ENCODE data around the gene SOD3.

Gene SOD3

GRCh38 chr4:24770032-24770584, 25.3 kb upstream of the SOD3 start:
- H3K27ac Mint-ChIP-seq: no peak overlapping the region

DNA sequence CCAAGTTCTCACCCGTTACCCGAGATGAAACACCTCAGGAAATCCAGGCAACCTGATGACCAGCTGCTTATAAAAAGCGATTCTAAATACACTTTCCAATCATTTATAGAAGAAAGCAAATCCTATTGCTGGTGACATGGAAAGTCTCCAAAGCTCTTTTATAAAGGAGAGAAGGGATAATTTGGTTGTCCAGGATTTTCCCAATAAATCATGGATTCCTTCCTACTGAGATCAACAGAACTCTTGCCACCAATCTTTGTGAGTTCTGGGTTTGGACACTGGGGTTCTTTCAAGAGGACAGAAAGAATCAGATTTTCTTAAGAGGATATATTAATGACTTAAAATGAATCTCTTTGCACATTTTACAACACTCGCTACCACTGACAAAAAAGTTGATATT, 24.7 kb upstream of the SOD3 start:
- peaks cover 4% of the 10 kb centered on the region for H3K27me3 Mint-ChIP-seq
- H3K27ac Mint-ChIP-seq: no peak overlapping the region
- no peaks in the 10 kb centered on the region for H3K4me1 Mint-ChIP-seq (ENCODE audit: low read depth)
- no peaks in the 10 kb centered on the region for H3K9me3 Mint-ChIP-seq (ENCODE audit: low read depth)
- no peak overlapping the region for H3K4me3 Mint-ChIP-seq
- no peaks in the 10 kb centered on the region for H3K36me3 Mint-ChIP-seq

More at GRCh38 chr4:24770032-24770584, 25.3 kb upstream of the SOD3 start:
- H3K27me3 Mint-ChIP-seq: peaks cover 2% of the 10 kb centered on the region
- no peaks in the 10 kb centered on the region for H3K4me1 Mint-ChIP-seq (ENCODE audit: low read depth)
- no peaks in the 10 kb centered on the region for H3K36me3 Mint-ChIP-seq
- H3K4me3 Mint-ChIP-seq: no peak overlapping the region
- H3K9me3 Mint-ChIP-seq (ENCODE audit: low read depth): no peaks in the 10 kb centered on the region

DNA sequence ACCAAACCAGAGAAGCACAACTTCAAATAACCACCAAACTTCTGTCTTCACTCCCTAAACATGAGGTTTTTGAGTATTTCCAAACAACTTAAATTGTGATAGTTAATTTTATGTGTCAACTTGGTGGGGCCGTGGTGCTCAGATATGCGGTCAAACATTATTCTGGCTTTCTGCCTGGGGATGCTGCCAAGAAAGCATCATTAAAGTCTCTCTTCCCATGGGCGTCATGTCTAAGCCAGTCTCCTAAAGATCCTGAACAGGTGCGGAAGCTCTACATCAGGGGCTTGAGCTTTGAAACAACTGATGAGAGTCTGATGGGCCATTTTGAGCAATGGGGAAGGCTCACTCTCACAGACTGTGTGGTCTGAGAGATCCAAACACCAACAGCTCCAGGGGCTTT, 24.1 kb upstream of the SOD3 start:
- Mint-ChIP-seq H3K27me3 (peaks cover 4% of the 10 kb centered on the region), H3K36me3 (no peaks in the 10 kb centered on the region), H3K4me1 (ENCODE audit: low read depth) (no peaks in the 10 kb centered on the region), H3K9me3 (ENCODE audit: low read depth) (no peaks in the 10 kb centered on the region), H3K27ac (no peak overlapping the region), H3K4me3 (no peak overlapping the region)

DNA sequence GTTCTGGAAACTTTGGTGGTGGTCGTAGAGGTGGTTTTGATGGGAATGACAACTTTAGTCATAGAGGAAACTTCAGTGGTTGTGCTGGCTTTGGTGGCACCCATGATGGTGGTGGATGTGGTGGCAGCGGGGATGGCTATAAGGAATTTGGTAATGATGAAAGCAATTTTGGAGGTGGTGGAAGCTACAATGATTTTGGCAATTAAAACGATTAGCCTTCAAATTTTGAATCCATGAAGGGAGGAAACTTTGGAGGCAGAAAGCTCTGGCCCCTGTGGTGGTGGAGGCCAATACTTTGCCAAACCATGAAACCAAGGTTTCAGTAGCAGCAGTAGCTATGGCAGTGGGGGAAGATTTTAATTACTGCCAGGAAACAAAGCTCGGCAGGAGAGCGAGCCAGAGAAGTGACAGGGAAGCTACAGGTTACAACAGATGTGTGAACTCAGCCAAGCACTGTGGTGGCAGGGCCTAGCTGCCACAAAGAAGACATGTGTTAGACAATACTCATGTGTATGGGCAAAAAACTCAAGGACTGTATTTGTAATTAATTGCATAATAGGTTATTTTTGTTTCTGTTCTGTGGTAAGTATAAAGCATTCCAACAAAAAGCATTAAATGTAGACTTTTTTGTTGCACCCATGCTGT, 23.2 kb upstream of the SOD3 start:
- Mint-ChIP-seq H3K4me3 (no peak overlapping the region), H3K27ac (no peak overlapping the region), H3K4me1 (ENCODE audit: low read depth) (no peaks in the 10 kb centered on the region), H3K9me3 (ENCODE audit: low read depth) (no peaks in the 10 kb centered on the region), H3K27me3 (peaks cover 4% of the 10 kb centered on the region), H3K36me3 (no peaks in the 10 kb centered on the region)

- H3K9me3 Mint-ChIP-seq (ENCODE audit: low read depth): no peaks in the 10 kb centered on the region
- no peaks in the 10 kb centered on the region for H3K36me3 Mint-ChIP-seq
- no peak overlapping the region for H3K4me3 Mint-ChIP-seq
- no peaks in the 10 kb centered on the region for H3K4me1 Mint-ChIP-seq (ENCODE audit: low read depth)
- H3K27ac Mint-ChIP-seq: no peak overlapping the region
- peaks cover 4% of the 10 kb centered on the region for H3K27me3 Mint-ChIP-seq
Observed at GRCh38 chr4:24772952-24773351, 22.4 kb upstream of the SOD3 start.

- H3K27ac Mint-ChIP-seq: no peak overlapping the region
- H3K36me3 Mint-ChIP-seq: no peaks in the 10 kb centered on the region
- H3K27me3 Mint-ChIP-seq: peaks cover 4% of the 10 kb centered on the region
- H3K4me1 Mint-ChIP-seq (ENCODE audit: low read depth): no peaks in the 10 kb centered on the region
- no peaks in the 10 kb centered on the region for H3K9me3 Mint-ChIP-seq (ENCODE audit: low read depth)
- H3K4me3 Mint-ChIP-seq: no peak overlapping the region
Observed at GRCh38 chr4:24774452-24774851, 20.9 kb upstream of the SOD3 start.

DNA sequence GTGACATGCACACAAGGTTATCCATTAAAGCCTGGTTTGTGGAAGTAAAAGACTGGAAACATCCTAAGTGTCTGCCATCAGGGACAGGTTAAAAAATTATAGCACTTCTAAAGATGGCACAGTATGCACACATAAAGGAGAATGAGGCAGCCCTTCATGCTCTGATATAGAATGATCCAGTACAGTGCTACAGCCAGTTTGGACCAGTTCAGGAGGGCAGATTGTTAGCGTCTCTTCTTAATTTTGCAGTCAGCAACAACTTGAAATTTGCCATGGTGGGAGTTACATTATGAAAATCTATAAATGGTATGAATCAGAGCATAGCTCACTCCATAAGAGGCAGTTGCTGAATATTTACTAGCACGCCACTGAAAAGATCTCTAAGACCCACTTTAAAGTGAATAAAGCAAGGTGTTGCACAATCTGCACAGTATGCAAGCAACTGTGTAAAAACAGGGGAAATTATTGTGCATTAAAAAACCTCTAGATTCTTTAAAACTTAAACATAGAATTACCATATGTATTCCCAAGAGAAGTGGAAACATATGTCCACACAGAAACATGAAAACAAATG, 20.3 kb upstream of the SOD3 start:
- Mint-ChIP-seq H3K9me3 (ENCODE audit: low read depth) (no peaks in the 10 kb centered on the region), H3K4me3 (no peak overlapping the region)

DNA sequence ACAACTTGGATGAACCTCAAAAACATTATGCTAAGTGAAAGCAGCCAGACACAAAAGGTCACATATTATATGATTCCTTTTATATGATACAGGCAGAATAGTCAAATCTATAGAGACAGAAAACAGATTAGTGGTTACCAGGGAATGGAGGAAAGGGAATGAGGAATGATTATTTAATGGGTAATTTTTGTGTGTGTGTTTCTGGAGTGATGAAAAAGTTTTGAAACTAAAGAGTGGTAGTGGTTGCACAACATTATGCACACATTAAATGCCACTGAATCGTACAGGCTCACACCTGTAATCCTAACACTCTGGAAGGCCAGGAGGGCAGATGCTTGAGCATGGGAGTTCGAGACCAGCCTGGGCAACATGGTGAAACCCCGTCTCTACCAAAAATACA, 19.6 kb upstream of the SOD3 start:
- Mint-ChIP-seq H3K4me3 (no peak overlapping the region), H3K4me1 (ENCODE audit: low read depth) (no peaks in the 10 kb centered on the region), H3K9me3 (ENCODE audit: low read depth) (no peaks in the 10 kb centered on the region), H3K36me3 (no peaks in the 10 kb centered on the region), H3K27ac (no peak overlapping the region), H3K27me3 (peaks cover 6% of the 10 kb centered on the region)

More for the DNA sequence above, 20.3 kb upstream of the SOD3 start:
- H3K27ac Mint-ChIP-seq: no peak overlapping the region
- no peaks in the 10 kb centered on the region for H3K36me3 Mint-ChIP-seq
- peaks cover 4% of the 10 kb centered on the region for H3K27me3 Mint-ChIP-seq
- no peaks in the 10 kb centered on the region for H3K4me1 Mint-ChIP-seq (ENCODE audit: low read depth)

GRCh38 chr4:24777536-24778463, 17.6 kb upstream of the SOD3 start:
- H3K27ac Mint-ChIP-seq: no peak overlapping the region

GRCh38 chr4:24778464-24779225, 16.7 kb upstream of the SOD3 start:
- Mint-ChIP-seq H3K27ac (no peak overlapping the region), H3K36me3 (no peaks in the 10 kb centered on the region), H3K4me3 (no peak overlapping the region), H3K27me3 (peaks cover 5% of the 10 kb centered on the region), H3K9me3 (ENCODE audit: low read depth) (no peaks in the 10 kb centered on the region), H3K4me1 (ENCODE audit: low read depth) (no peaks in the 10 kb centered on the region)

More at GRCh38 chr4:24777536-24778463, 17.6 kb upstream of the SOD3 start:
- Mint-ChIP-seq H3K4me1 (ENCODE audit: low read depth) (no peaks in the 10 kb centered on the region), H3K36me3 (no peaks in the 10 kb centered on the region), H3K9me3 (ENCODE audit: low read depth) (no peaks in the 10 kb centered on the region), H3K4me3 (no peak overlapping the region), H3K27me3 (peaks cover 4% of the 10 kb centered on the region)

DNA sequence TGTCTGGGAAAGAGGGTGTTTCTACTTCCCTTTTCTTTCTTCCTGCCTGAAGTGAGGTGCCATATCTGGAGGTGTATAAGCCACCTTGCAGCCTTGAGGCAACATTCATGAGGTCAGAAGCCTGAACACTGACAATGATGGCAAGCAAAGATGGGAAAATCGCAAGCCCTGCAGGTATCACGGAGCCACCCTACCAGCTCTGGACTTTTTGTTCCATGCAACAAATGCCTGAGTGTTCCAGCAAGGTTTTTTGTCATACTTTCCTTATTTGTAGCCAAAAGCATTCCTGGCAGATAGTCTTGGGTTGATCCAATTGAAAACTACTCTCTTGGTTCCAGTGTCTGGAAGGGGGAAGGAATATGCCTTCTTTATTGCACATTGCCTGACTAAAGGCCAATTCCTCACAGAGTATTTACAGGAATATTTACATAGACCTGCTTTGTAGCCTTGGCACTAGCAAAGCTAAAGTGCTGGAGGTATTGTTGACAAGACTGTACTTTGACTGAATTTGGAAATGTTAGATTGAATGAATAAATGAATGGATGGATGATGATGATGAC, 14.4 kb upstream of the SOD3 start:
- Mint-ChIP-seq H3K27ac (no peak overlapping the region), H3K4me3 (no peak overlapping the region), H3K36me3 (no peaks in the 10 kb centered on the region), H3K9me3 (ENCODE audit: low read depth) (no peaks in the 10 kb centered on the region), H3K4me1 (ENCODE audit: low read depth) (no peaks in the 10 kb centered on the region), H3K27me3 (peaks cover 4% of the 10 kb centered on the region)

DNA sequence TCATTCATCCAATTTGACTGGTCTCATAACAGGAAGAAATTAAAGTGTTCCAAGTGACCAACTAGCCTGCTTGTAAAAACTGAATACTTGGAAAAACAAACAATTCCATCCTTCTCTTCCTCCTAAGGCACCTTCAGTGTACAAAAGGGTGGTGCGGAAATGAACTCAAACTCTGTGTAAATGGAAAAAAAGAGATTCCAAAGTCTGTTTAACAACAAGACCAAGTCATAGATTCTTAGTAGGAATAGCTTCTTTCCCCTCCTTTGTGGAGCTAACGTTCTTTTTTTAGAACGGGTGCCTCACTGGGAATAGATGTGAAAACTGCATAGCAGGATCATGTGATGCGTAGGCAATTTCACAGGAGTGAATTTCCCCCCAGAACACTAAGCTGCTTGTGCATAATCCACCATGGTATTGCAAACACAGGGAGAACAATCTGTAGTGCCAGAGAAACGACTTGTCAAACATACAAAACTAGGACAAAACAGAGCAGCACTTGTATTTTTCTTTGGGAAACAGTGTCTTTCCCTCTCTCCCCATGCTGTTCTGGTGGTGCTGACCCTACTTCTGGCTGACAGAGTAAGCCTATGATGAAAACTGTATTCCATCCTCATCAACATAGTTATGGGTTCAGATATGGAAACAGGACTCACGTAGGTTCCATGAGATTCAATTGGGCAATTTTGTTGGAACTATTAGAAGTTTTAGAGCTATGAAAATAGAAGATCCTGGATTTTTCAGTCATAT, 13.2 kb upstream of the SOD3 start:
- Mint-ChIP-seq H3K27ac (no peak overlapping the region), H3K4me1 (ENCODE audit: low read depth) (no peaks in the 10 kb centered on the region), H3K36me3 (no peaks in the 10 kb centered on the region), H3K9me3 (ENCODE audit: low read depth) (peaks cover 3% of the 10 kb centered on the region), H3K4me3 (no peak overlapping the region), H3K27me3 (peaks cover 4% of the 10 kb centered on the region)

GRCh38 chr4:24783506-24783905, 11.9 kb upstream of the SOD3 start:
- Mint-ChIP-seq H3K27me3 (peaks cover 4% of the 10 kb centered on the region), H3K36me3 (no peaks in the 10 kb centered on the region), H3K4me3 (no peak overlapping the region), H3K9me3 (ENCODE audit: low read depth) (peaks cover 5% of the 10 kb centered on the region), H3K27ac (no peak overlapping the region), H3K4me1 (ENCODE audit: low read depth) (no peaks in the 10 kb centered on the region)

DNA sequence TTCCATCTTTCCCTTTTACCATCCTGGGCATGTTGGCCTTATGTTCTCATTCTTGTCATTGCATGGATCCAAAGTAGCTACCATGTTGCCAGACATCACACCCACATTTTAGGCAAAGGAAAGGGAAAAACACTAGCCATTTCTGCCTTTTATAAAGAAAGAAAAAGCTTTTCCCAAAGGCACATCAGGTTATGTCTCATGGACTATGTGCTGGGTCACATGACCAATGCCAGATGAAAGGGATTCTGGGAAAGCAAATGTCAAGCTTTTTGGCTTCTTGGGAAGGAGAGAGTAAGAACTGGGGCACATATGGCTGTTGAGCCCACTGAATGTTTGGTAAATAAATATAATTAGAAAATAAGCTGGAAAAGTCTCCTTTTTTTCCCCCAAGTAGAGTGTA, 4.3 kb upstream of the SOD3 start:
- Mint-ChIP-seq H3K27me3 (peaks cover 12% of the 10 kb centered on the region), H3K27ac (no peak overlapping the region), H3K9me3 (ENCODE audit: low read depth) (peaks cover 5% of the 10 kb centered on the region), H3K4me1 (ENCODE audit: low read depth) (no peaks in the 10 kb centered on the region), H3K4me3 (no peak overlapping the region), H3K36me3 (no peaks in the 10 kb centered on the region)

Data from activated naive CD8-positive, alpha-beta T cell (primary cell).